GM18861 (cell line): ENCODE measurements around the gene COBL.

Experiments
- ATAC-seq: cut with Tn5 transposase; IDR thresholded peaks from one replicate; pipeline ENCODE4 v1.9.1; 2021; ENCODE audit not compliant: unreplicated experiment

Gene COBL

GRCh38 chr7:51326656-51327286, 10.2 kb upstream of the COBL start:
- no peak for ATAC-seq

- ATAC-seq, result no peak
Measured at GRCh38 chr7:51325908-51326307, 9.3 kb upstream of the COBL start.

GRCh38 chr7:51325261-51325676, 8.7 kb upstream of the COBL start:
- no peak for ATAC-seq

- no peak for ATAC-seq
Measured at GRCh38 chr7:51324206-51324898, 7.7 kb upstream of the COBL start.

- ATAC-seq, result no peak
Measured at GRCh38 chr7:51321961-51322515, 5.4 kb upstream of the COBL start.

- ATAC-seq, result no peak
Measured at GRCh38 chr7:51318886-51319579, 2.4 kb upstream of the COBL start.

GRCh38 chr7:51318001-51318400, 1.4 kb upstream of the COBL start:
- no peak for ATAC-seq

- no peak for ATAC-seq
Measured at GRCh38 chr7:51317582-51317910, 937 bp upstream of the COBL start.

GRCh38 chr7:51316262-51316665, 345 bp downstream of the COBL start:
- ATAC-seq, result no peak

GRCh38 chr7:51315393-51316261, 982 bp downstream of the COBL start:
- ATAC-seq, result no peak

- no peak for ATAC-seq
Measured at GRCh38 chr7:51314726-51315125, 1.9 kb downstream of the COBL start.

- ATAC-seq, result no peak
Measured at GRCh38 chr7:51313738-51314425, 2.7 kb downstream of the COBL start.

- no peak for ATAC-seq
Measured at GRCh38 chr7:51312951-51313737, 3.5 kb downstream of the COBL start.

GRCh38 chr7:51311166-51311565, 5.4 kb downstream of the COBL start:
- no peak for ATAC-seq

- ATAC-seq, result no peak
Measured at GRCh38 chr7:51310131-51310583, 6.5 kb downstream of the COBL start.

- no peak for ATAC-seq
Measured at GRCh38 chr7:51309361-51310130, 7.1 kb downstream of the COBL start.

GRCh38 chr7:51308696-51309095, 7.9 kb downstream of the COBL start:
- no peak for ATAC-seq

GRCh38 chr7:51308265-51308664, 8.3 kb downstream of the COBL start:
- ATAC-seq, result no peak

- ATAC-seq, result no peak
Measured at GRCh38 chr7:51307651-51308210, 8.9 kb downstream of the COBL start.
